Fibroblast of upper back skin (primary cell): ENCODE measurements around the gene KCNMA1.
"Not testable (repeated sequence)": the region's sequence is repeated elsewhere in the genome, so short reads cannot be mapped to it uniquely, and the experiment has no call there.

ENCODE experiments used
- DNase-seq: peaks from one replicate; pipeline ENCODE4 v3.0.0-alpha.2; 2013

Gene KCNMA1

GRCh38 chr10:77602913-77603533, 34.6 kb downstream of the KCNMA1 start:
- DNase-seq = no peak

- peak; percentile 46 for DNase-seq
Observed at GRCh38 chr10:77602231-77602912, 35.2 kb downstream of the KCNMA1 start.

- DNase-seq = no peak
Observed at GRCh38 chr10:77601488-77601887, 36.1 kb downstream of the KCNMA1 start.

GRCh38 chr10:77600640-77601039, 37.0 kb downstream of the KCNMA1 start:
- DNase-seq = no peak

GRCh38 chr10:77599651-77600050, 38.0 kb downstream of the KCNMA1 start:
- DNase-seq = no peak

- DNase-seq = no peak
Observed at GRCh38 chr10:77598606-77599005, 39.0 kb downstream of the KCNMA1 start.

GRCh38 chr10:77597560-77597959, 40.0 kb downstream of the KCNMA1 start:
- DNase-seq = no peak

GRCh38 chr10:77594471-77594783, 43.2 kb downstream of the KCNMA1 start:
- no peak for DNase-seq

- no peak for DNase-seq
Observed at GRCh38 chr10:77593771-77594470, 43.7 kb downstream of the KCNMA1 start.

- DNase-seq = peak; percentile 87
Observed at GRCh38 chr10:77592946-77593636, 44.5 kb downstream of the KCNMA1 start.

GRCh38 chr10:77592510-77592909, 45.1 kb downstream of the KCNMA1 start:
- DNase-seq = no peak

- no peak for DNase-seq
Observed at GRCh38 chr10:77591238-77591880, 46.2 kb downstream of the KCNMA1 start.

- DNase-seq = no peak
Observed at GRCh38 chr10:77590344-77591237, 47.0 kb downstream of the KCNMA1 start.

GRCh38 chr10:77589703-77590102, 47.9 kb downstream of the KCNMA1 start:
- DNase-seq = not testable (repeated sequence)

- DNase-seq = no peak
Observed at GRCh38 chr10:77588886-77589285, 48.7 kb downstream of the KCNMA1 start.

GRCh38 chr10:77587416-77587790, 50.2 kb downstream of the KCNMA1 start:
- no peak for DNase-seq

GRCh38 chr10:77586719-77587415, 50.7 kb downstream of the KCNMA1 start:
- peak; percentile 83 for DNase-seq

GRCh38 chr10:77584938-77585337, 52.7 kb downstream of the KCNMA1 start:
- no peak for DNase-seq

- no peak for DNase-seq
Observed at GRCh38 chr10:77583527-77583926, 54.1 kb downstream of the KCNMA1 start.

GRCh38 chr10:77582710-77583115, 54.9 kb downstream of the KCNMA1 start:
- DNase-seq = peak; percentile 40

GRCh38 chr10:77581738-77582137, 55.9 kb downstream of the KCNMA1 start:
- DNase-seq = no peak

GRCh38 chr10:77580482-77580881, 57.1 kb downstream of the KCNMA1 start:
- no peak for DNase-seq
